GM12878 (cell line): ENCODE measurements around the gene PSORS1C2. TPM values are rescaled to one million over a fixed set of nuclear protein-coding genes. Genes with fewer than 3 reads are reported as not detected.

Experiments
- ATAC-seq: fragments of 200-7000 bp; cut with Tn5 transposase; 3 replicates; pipeline ENCODE4 v1.9.1; 2020; ENCODE audit warnings: mild to moderate bottlenecking, moderate library complexity
- BruUV-seq: library from RNA; stranded (reverse); fragments of 400-500 nt; replicated peaks from 2 replicates; lab custom pipeline; 2021; lab: Mats Ljungman, UMichigan
- CTCF ChIA-PET: fragments of 300-600 bp; sonication (Branson Sonifier 250); formaldehyde crosslinking; extraction: SDS; loops from one replicate; lab custom pipeline; 2021; ENCODE audit warnings: inconsistent platforms; lab: Yijun Ruan, JAX
- POLR2A ChIA-PET: fragments of 350-600 bp; formaldehyde crosslinking; extraction: SDS; loops from one replicate; lab custom pipeline; 2021; ENCODE audit warnings: inconsistent platforms; lab: Charles Lee
- RAD21 ChIA-PET: fragments of 300-600 bp; sonication (Branson Sonifier 250); formaldehyde crosslinking; loops from one replicate; lab custom pipeline; 2023; ENCODE audit warnings: antibody characterized with exemption; ENCODE audit not compliant: unreplicated experiment; lab: Charles Lee
- SMC1A ChIA-PET: fragments of 300-600 bp; sonication (Branson Sonifier 250); formaldehyde crosslinking; loops from one replicate; lab custom pipeline; 2023; ENCODE audit not compliant: unreplicated experiment, uncharacterized antibody; lab: Charles Lee
- DNase-seq: peaks from one replicate; pipeline ENCODE4 v3.0.0-alpha.2; 2011; ENCODE audit warnings: low read depth, low spot score
- FAIRE-seq: peaks from 3 replicates; lab custom pipeline; 2011; peaks lifted over from hg19 to GRCh38; lab: Jason Lieb, UNC
- H2AFZ ChIP-seq: 2 replicates; pipeline ENCODE4 v1.6.0; 2011; ENCODE audit warnings: low read depth, low read length, control low read depth; ENCODE audit not compliant: control insufficient read depth
- H3K27ac ChIP-seq: 2 replicates; pipeline ENCODE4 v1.5.1; 2011; ENCODE audit warnings: control low read depth; ENCODE audit not compliant: control insufficient read depth, insufficient read depth
- H3K27me3 ChIP-seq, 2 experiments: replicated peaks in 1 of 2; 2 replicates each; pipeline versions ENCODE4 v1.6.0 to v1.6.1; 2011; ENCODE audit warnings: low read length in 1 of 2; ENCODE audit not compliant: control insufficient read depth in 2 of 2, insufficient read depth in 2 of 2
- H3K36me3 ChIP-seq, 2 experiments: 2 replicates each; pipeline ENCODE4 v1.5.1; 2011; ENCODE audit warnings: low read length in 1 of 2; ENCODE audit not compliant: control insufficient read depth in 2 of 2, insufficient read depth in 2 of 2
- H3K4me1 ChIP-seq: 2 replicates; pipeline ENCODE4 v1.6.1; 2011; ENCODE audit warnings: mild to moderate bottlenecking, low read length, moderate library complexity, mixed read lengths; ENCODE audit not compliant: control insufficient read depth, insufficient read depth
- H3K4me2 ChIP-seq: 2 replicates; pipeline ENCODE4 v1.6.0; 2011; ENCODE audit warnings: control low read depth; ENCODE audit not compliant: control insufficient read depth, insufficient read depth
- H3K4me3 ChIP-seq: fragments of 200-600 bp; sonication (generic); 2 replicates; pipeline ENCODE4 v1.5.1; 2016
- H3K79me2 ChIP-seq: 2 replicates; pipeline ENCODE4 v1.6.0; 2011; ENCODE audit warnings: low read length; ENCODE audit not compliant: control insufficient read depth, insufficient read depth
- H3K9ac ChIP-seq: 2 replicates; pipeline ENCODE4 v1.8.0; 2011; ENCODE audit warnings: low read length, control low read depth, mixed read lengths; ENCODE audit not compliant: control insufficient read depth, insufficient read depth
- H3K9me3 ChIP-seq: replicated peaks from 3 replicates; pipeline ENCODE4 v1.5.1; 2011; ENCODE audit warnings: mild to moderate bottlenecking, low read length; ENCODE audit not compliant: control insufficient read depth, insufficient read depth
- H4K20me1 ChIP-seq: 2 replicates; pipeline ENCODE4 v1.6.0; 2011; ENCODE audit not compliant: control insufficient read depth, insufficient read depth
- ASH2L ChIP-seq: fragments of 300-600, 200-600 bp; sonication (generic); IDR thresholded peaks from 2 replicates; pipeline ENCODE4 v1.6.1; 2017; ENCODE audit warnings: low read depth, mild to moderate bottlenecking, borderline replicate concordance
- ATF2 ChIP-seq: IDR thresholded peaks from 2 replicates; pipeline ENCODE4 v1.6.1; 2012; ENCODE audit warnings: low read length, inconsistent platforms
- BHLHE40 ChIP-seq, 2 experiments: fragments of 450-650 bp in 1 of 2; IDR thresholded peaks; 2 replicates each; pipeline ENCODE4 v1.6.1; 2011 to 2017; ENCODE audit warnings: low read depth in 2 of 2, borderline replicate concordance in 1 of 2, improper control_type of control experiment in 1 of 2, low read length in 1 of 2, mild to moderate bottlenecking in 1 of 2
- CBX3 ChIP-seq: fragments of 200-600 bp; sonication (generic); IDR thresholded peaks from 2 replicates; pipeline ENCODE4 v1.6.1; 2016; ENCODE audit warnings: low read depth, borderline replicate concordance
- CHD1 ChIP-seq: IDR thresholded peaks from 2 replicates; pipeline ENCODE4 v1.6.1; 2012; ENCODE audit warnings: low read depth, low read length, improper control_type of control experiment
- ELK1 ChIP-seq: IDR thresholded peaks from 2 replicates; pipeline ENCODE4 v1.6.1; 2012; ENCODE audit warnings: low read depth, low read length, improper control_type of control experiment
- EZH2 ChIP-seq: IDR thresholded peaks from 2 replicates; pipeline ENCODE4 v1.6.1; 2012; ENCODE audit warnings: low read depth, mild to moderate bottlenecking, control low read depth, inconsistent platforms, low read length, borderline replicate concordance; ENCODE audit not compliant: control insufficient read depth
- IRF4 ChIP-seq: IDR thresholded peaks from 2 replicates; pipeline ENCODE4 v1.6.1; 2011; ENCODE audit warnings: low read depth, low read length
- MAX ChIP-seq: IDR thresholded peaks from 2 replicates; pipeline ENCODE4 v1.6.1; 2012; ENCODE audit warnings: low read depth, low read length, improper control_type of control experiment
- SMAD5 ChIP-seq: IDR thresholded peaks from 2 replicates; pipeline ENCODE4 v1.6.1; 2016; ENCODE audit warnings: antibody characterized with exemption, low read depth
- TARDBP ChIP-seq: IDR thresholded peaks from 2 replicates; pipeline ENCODE4 v1.6.1; 2016; ENCODE audit warnings: borderline replicate concordance
- WGBS: methylation state at CpG from one replicate; pipeline ENCODE4 v1.1.6; 2016; ENCODE audit warnings: low lambda C conversion rate; ENCODE audit not compliant: insufficient replicate concordance, insufficient coverage; ENCODE audit errors: missing lambda C conversion rate; 5-methylcytosine and 5-hydroxymethylcytosine counted together
- in situ Hi-C: fragments of 300-500 bp; cut with MboI; formaldehyde crosslinking; loops from 9 replicates; pipeline ENCODE4 v1.14.3; 2018; ENCODE audit warnings: mixed read lengths
- intact Hi-C: fragments of 100-400 bp; cut with micrococcal nuclease; formaldehyde crosslinking; loops from one replicate; pipeline ENCODE4 v1.14.2; 2022; ENCODE audit not compliant: unreplicated experiment
- polyA plus RNA-seq, 11 experiments: library from polyadenylated mRNA; depleted of rRNA in 4 of 11; unstranded in 6 of 11; stranded (reverse) in 5 of 11; fragments of >200 nt; fragmentation: Nextera tagmentation in 4 of 11; fragmentation: Illumina TruSeq in 1 of 11; extraction: Ambion mirVana in 4 of 11; extraction: Trizol in 1 of 11; gene quantifications; 1 replicate in 1 of 11; 2 replicates in 10 of 11; pipeline versions ENCODE4 v1.2.1 to v1.2.3, GENCODE V29; 2011 to 2016; ENCODE audit warnings: inconsistent platforms in 2 of 11, missing spikeins in 2 of 11, low read depth in 1 of 11
- total RNA-seq, 4 experiments: library from RNA; depleted of rRNA in 3 of 4; stranded (reverse); fragments of >200 nt in 3 of 4; fragmentation: Illumina TruSeq in 1 of 4; extraction: Trizol in 1 of 4; gene quantifications; 2 replicates each; pipeline versions ENCODE4 v1.2.1 to v1.2.3, GENCODE V29; 2013 to 2021
- TF ChIP-seq, protein P1 (sequence below): fragments of 450-650 bp; IDR thresholded peaks from 2 replicates; pipeline ENCODE4 v1.6.1; 2017; ENCODE audit warnings: mild to moderate bottlenecking
- TF ChIP-seq, protein P2 (sequence below): IDR thresholded peaks from 2 replicates; pipeline ENCODE4 v1.6.1; 2011; ENCODE audit warnings: low read depth, low read length, improper control_type of control experiment, borderline replicate concordance
- TF ChIP-seq, protein P3 (sequence below): fragments of 450-650 bp; IDR thresholded peaks from 2 replicates; pipeline ENCODE4 v1.6.1; 2017; ENCODE audit warnings: low read depth, mild to moderate bottlenecking, moderate library complexity

The PSORS1C2 gene
- total and polyA plus RNA-seq, 10 of the 15 experiments (the other 5 are each of a cell fraction or from before 2014, with no cell fraction given) = not detected

GRCh38 chr6:31125586-31126363, 13.1 kb downstream of the PSORS1C2 start:
- ChIA-PET CTCF (interaction anchor here (0.5 to 22.9 kb wide), 7 partner anchors 12 to 642 kb away, joined by 3 to 326 read pairs (median 8); no protein-coding TSS in a partner anchor), SMC1A (interaction anchor here (1.2 to 1.9 kb wide), 3 partner anchors 10 to 68 kb away, joined by 3 to 5 read pairs (median 5); no protein-coding TSS in a partner anchor), POLR2A (interaction anchor here (0.6 to 1.2 kb wide), 2 partner anchors 34 to 269 kb away, joined by 4 to 7 read pairs; no protein-coding TSS in a partner anchor), RAD21 (interaction anchor here (0.7 to 2.3 kb wide), 3 partner anchors 11 to 239 kb away, joined by 3 to 8 read pairs (median 3); no protein-coding TSS in a partner anchor)
- peak; percentile 9; the same call in 1 of the 3 replicates for ATAC-seq
- 11% methylated on average over 12 of the region's 12 CpGs for WGBS
- Histone ChIP-seq H3K27ac (no peak overlapping the region), H3K27me3 (no peaks in the 10 kb centered on the region; a peak in 4 of 4 replicates), H2AFZ (no peak overlapping the region), H4K20me1 (no peaks in the 10 kb centered on the region), H3K4me1 (no peaks in the 10 kb centered on the region; the same call in 1 of the 2 replicates), H3K79me2 (no peaks in the 10 kb centered on the region), H3K4me2 (no peak overlapping the region), H3K4me3 (no peak overlapping the region), H3K9ac (no peak overlapping the region), H3K9me3 (no peaks in the 10 kb centered on the region), H3K36me3 (no peaks in the 10 kb centered on the region)
- intact Hi-C loops = no loop called here
- TF ChIP-seq, protein P1, sequence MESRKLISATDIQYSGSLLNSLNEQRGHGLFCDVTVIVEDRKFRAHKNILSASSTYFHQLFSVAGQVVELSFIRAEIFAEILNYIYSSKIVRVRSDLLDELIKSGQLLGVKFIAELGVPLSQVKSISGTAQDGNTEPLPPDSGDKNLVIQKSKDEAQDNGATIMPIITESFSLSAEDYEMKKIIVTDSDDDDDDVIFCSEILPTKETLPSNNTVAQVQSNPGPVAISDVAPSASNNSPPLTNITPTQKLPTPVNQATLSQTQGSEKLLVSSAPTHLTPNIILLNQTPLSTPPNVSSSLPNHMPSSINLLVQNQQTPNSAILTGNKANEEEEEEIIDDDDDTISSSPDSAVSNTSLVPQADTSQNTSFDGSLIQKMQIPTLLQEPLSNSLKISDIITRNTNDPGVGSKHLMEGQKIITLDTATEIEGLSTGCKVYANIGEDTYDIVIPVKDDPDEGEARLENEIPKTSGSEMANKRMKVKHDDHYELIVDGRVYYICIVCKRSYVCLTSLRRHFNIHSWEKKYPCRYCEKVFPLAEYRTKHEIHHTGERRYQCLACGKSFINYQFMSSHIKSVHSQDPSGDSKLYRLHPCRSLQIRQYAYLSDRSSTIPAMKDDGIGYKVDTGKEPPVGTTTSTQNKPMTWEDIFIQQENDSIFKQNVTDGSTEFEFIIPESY = no peak
- TF ChIP-seq MAX = no peak
- TF ChIP-seq IRF4 = no peak
- TF ChIP-seq EZH2 = no peak
- TF ChIP-seq ATF2 = no peak
- TF ChIP-seq CHD1 = no peak
- TF ChIP-seq SMAD5 = no peak
- TF ChIP-seq ELK1 = no peak
- TF ChIP-seq, protein P2, sequence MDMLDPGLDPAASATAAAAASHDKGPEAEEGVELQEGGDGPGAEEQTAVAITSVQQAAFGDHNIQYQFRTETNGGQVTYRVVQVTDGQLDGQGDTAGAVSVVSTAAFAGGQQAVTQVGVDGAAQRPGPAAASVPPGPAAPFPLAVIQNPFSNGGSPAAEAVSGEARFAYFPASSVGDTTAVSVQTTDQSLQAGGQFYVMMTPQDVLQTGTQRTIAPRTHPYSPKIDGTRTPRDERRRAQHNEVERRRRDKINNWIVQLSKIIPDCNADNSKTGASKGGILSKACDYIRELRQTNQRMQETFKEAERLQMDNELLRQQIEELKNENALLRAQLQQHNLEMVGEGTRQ = no peak
- no peak for TF ChIP-seq BHLHE40 (IDR thresholded peaks at IDR 0.05; ENCODE audit: borderline replicate concordance in 1 of 2, low read depth in 2 of 2, low read length in 1 of 2)
- TF ChIP-seq, protein P3, sequence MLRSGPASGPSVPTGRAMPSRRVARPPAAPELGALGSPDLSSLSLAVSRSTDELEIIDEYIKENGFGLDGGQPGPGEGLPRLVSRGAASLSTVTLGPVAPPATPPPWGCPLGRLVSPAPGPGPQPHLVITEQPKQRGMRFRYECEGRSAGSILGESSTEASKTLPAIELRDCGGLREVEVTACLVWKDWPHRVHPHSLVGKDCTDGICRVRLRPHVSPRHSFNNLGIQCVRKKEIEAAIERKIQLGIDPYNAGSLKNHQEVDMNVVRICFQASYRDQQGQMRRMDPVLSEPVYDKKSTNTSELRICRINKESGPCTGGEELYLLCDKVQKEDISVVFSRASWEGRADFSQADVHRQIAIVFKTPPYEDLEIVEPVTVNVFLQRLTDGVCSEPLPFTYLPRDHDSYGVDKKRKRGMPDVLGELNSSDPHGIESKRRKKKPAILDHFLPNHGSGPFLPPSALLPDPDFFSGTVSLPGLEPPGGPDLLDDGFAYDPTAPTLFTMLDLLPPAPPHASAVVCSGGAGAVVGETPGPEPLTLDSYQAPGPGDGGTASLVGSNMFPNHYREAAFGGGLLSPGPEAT = no peak
- no peak for TF ChIP-seq TARDBP
- TF ChIP-seq ASH2L = no peak
- TF ChIP-seq CBX3 = no peak
- BruUV-seq = no TSS peak
- no peak for DNase-seq
- in situ Hi-C loops = no loop called here
- FAIRE-seq = no peak
